Measurements from ENCODE around the gene BEST3. TPM values are rescaled to one million over a fixed set of nuclear protein-coding genes. Genes with fewer than 3 reads are reported as not detected.

BEST3 gene
- polyA plus RNA-seq, 1 experiment, result 0.14 TPM

DNA sequence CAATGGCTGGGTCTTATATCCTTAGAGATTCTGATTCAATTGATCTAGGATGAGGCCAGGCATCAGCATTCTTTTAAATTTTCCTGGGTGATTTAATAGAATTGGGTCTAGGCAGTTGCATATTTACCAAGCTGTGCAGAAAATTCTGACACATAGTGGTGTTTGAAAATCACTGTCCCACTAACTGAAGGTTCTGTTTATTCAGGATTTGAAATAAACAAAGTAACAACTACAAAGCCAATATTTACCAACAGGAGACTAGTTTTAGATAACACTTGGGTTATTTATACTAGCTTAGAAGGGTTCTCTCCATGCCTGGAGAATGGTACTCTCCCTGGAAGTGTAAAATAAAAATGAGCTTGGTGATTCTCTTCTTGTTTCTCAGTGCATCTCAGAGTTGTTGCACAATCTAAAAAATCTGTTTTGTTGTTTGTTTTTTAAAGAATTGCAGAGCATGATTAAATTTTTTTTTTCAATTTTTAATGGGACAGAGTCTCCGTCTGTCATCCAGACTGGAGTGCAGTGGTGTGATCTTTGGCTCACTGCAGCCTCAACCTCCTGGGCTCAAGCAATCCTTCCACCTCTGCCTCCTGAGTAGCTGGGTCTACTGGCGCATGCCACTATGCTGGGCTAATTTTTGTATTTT, 16.9 kb downstream of the BEST3 start:
- no peak for DNase-seq (ENCODE audit: low read depth, low spot score)
- Histone ChIP-seq H3K27ac (ENCODE audit: low read depth, low read length) (no peak overlapping the region), H3K9me3 (ENCODE audit: control insufficient read depth, insufficient read depth, low read length) (no peaks in the 10 kb centered on the region), H3K4me3 (ENCODE audit: low read depth, low read length) (no peak overlapping the region), H3K27me3 (ENCODE audit: control insufficient read depth, insufficient read depth, low read length) (no peaks in the 10 kb centered on the region)
- CTCF ChIA-PET, result interaction anchor here (0.7 to 1.2 kb wide), 3 partner anchors 20 to 56 kb away, joined by 3 to 6 read pairs (median 3); no protein-coding TSS in a partner anchor
- POLR2A ChIA-PET, result no interaction called here
- TF ChIP-seq, protein P1, sequence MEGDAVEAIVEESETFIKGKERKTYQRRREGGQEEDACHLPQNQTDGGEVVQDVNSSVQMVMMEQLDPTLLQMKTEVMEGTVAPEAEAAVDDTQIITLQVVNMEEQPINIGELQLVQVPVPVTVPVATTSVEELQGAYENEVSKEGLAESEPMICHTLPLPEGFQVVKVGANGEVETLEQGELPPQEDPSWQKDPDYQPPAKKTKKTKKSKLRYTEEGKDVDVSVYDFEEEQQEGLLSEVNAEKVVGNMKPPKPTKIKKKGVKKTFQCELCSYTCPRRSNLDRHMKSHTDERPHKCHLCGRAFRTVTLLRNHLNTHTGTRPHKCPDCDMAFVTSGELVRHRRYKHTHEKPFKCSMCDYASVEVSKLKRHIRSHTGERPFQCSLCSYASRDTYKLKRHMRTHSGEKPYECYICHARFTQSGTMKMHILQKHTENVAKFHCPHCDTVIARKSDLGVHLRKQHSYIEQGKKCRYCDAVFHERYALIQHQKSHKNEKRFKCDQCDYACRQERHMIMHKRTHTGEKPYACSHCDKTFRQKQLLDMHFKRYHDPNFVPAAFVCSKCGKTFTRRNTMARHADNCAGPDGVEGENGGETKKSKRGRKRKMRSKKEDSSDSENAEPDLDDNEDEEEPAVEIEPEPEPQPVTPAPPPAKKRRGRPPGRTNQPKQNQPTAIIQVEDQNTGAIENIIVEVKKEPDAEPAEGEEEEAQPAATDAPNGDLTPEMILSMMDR (IDR thresholded peaks at IDR 0.05; ENCODE audit: low read depth, low read length), result no peak

DNA sequence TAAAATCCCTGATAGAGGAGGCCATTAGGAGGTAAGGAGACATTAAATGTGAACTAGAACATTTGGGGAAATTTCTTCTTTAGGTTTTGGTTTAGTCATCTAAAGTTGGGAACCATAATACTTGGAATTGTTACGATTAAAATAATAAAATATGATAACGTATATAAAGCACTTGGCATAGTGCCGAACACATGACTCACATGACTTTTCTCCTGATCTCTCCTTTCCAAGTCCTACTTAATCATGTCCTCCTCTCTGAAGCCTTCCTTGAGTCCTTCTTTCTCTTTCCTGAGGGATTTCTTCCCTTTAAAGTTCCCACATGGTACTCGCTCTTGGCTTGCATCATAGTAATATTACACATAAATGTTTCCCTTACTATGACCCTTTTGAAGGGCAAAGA, 20.0 kb downstream of the BEST3 start:
- Histone ChIP-seq H3K4me3 (ENCODE audit: low read depth, low read length) (no peak overlapping the region), H3K27ac (ENCODE audit: low read depth, low read length) (no peak overlapping the region), H3K27me3 (ENCODE audit: control insufficient read depth, insufficient read depth, low read length) (no peaks in the 10 kb centered on the region), H3K9me3 (ENCODE audit: control insufficient read depth, insufficient read depth, low read length) (no peaks in the 10 kb centered on the region)
- DNase-seq (ENCODE audit: low read depth, low spot score), result no peak
- CTCF ChIA-PET, result no interaction called here
- POLR2A ChIA-PET, result no interaction called here
- TF ChIP-seq, protein P1 (IDR thresholded peaks at IDR 0.05; ENCODE audit: low read depth, low read length), result no peak

DNA sequence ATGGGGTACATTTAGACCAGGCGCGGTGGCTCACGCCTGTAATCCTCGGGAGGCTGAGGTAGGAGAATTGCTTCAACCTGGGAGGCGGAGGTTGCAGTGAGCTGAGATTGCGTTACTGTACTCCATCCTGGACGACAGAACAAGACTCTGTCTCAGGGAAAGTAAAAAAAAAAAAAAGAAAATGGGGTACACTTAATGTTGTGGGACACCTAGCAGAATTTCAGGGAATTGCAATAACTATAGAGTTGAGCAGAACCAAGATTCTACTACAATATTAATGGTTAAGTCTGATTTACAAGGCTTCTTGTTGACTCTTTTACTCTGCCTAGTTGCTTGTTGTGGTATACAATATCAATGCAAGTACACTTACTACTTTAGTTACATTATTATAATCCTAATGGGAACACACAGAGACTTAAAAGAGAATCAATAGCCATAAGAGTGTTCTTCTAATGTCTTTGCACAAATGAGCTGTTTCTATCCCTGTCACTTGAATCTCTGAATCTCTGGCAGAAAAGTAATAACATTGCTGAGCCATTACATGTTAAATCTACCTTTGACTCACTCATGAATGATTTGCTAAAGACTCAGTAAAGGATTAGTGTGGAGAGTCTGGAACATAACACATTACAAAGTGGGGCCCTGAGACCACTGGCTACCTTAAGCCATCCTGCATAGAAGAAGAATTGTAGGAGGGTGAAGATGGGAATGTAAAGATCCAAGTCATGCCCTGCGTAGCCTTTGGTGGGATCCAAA, 22.7 kb downstream of the BEST3 start:
- DNase-seq (ENCODE audit: low read depth, low spot score), result no peak
- TF ChIP-seq, protein P1 (IDR thresholded peaks at IDR 0.05; ENCODE audit: low read depth, low read length), result peak; percentile 25; the same call in 1 of the 2 replicates
- Histone ChIP-seq H3K9me3 (ENCODE audit: control insufficient read depth, insufficient read depth, low read length) (no peaks in the 10 kb centered on the region), H3K27me3 (ENCODE audit: control insufficient read depth, insufficient read depth, low read length) (no peaks in the 10 kb centered on the region), H3K27ac (ENCODE audit: low read depth, low read length) (no peak overlapping the region), H3K4me3 (ENCODE audit: low read depth, low read length) (no peak overlapping the region)
- CTCF ChIA-PET, result interaction anchor here (0.6 to 1.0 kb wide), 2 partner anchors 10 to 631 kb away, joined by 4 to 6 read pairs; no protein-coding TSS in a partner anchor
- POLR2A ChIA-PET, result no interaction called here

DNA sequence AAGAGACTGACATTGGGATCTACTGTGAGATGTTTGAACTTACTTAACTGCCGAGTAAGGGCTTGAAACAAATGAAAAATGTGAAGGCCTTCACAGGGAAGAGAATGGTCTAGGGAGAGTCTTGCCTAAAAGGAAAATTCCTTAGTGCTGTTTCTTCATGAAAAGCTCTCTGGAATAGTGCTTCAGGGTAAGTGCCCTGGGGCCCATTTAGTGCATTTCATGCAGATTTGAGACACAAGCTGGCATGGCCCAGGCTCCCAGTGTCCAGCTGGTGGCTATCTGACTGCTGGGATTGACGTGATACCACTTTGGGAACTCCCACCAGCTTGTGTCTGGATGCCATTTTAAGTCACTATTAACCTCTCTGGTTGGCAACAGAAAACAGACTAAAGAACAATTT, 26.9 kb downstream of the BEST3 start:
- POLR2A ChIA-PET, result no interaction called here
- TF ChIP-seq, protein P1 (IDR thresholded peaks at IDR 0.05; ENCODE audit: low read depth, low read length), result no peak
- no peaks in the 10 kb centered on the region for H3K27me3 ChIP-seq (ENCODE audit: control insufficient read depth, insufficient read depth, low read length)
- no peak overlapping the region for H3K4me3 ChIP-seq (ENCODE audit: low read depth, low read length)
- H3K27ac ChIP-seq (ENCODE audit: low read depth, low read length), result no peak overlapping the region
- no peak for DNase-seq (ENCODE audit: low read depth, low spot score)
- CTCF ChIA-PET, result interaction anchor here (2.6 kb wide), 1 partner anchor 32 kb away, joined by 8 read pairs; no protein-coding TSS in a partner anchor
- H3K9me3 ChIP-seq (ENCODE audit: control insufficient read depth, insufficient read depth, low read length), result no peaks in the 10 kb centered on the region

DNA sequence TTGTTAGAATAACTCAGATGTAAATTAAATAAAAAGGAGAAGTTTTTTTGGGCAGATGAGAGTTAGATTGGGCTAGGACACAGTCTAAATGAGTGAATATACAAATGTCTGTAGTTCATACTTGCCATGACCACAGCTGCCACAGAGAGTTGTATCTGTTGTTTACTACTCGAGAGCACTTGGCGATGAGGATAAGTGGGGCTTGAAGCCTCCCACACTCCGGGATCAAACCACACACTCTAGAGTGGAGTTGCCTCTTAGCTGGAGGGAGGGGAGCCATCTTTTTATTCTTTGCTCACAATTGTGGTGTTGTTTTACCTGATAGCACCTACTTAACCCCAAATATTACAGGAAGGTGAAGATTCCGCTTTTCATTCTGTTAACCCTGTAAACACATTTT, 27.5 kb downstream of the BEST3 start:
- TF ChIP-seq, protein P1 (IDR thresholded peaks at IDR 0.05; ENCODE audit: low read depth, low read length), result no peak
- ChIA-PET POLR2A (no interaction called here), CTCF (interaction anchor here (2.6 kb wide), 1 partner anchor 32 kb away, joined by 8 read pairs; no protein-coding TSS in a partner anchor)
- Histone ChIP-seq H3K27me3 (ENCODE audit: control insufficient read depth, insufficient read depth, low read length) (no peaks in the 10 kb centered on the region), H3K4me3 (ENCODE audit: low read depth, low read length) (no peak overlapping the region), H3K27ac (ENCODE audit: low read depth, low read length) (no peak overlapping the region), H3K9me3 (ENCODE audit: control insufficient read depth, insufficient read depth, low read length) (no peaks in the 10 kb centered on the region)
- no peak for DNase-seq (ENCODE audit: low read depth, low spot score)

Measured in AG04450 (cell line).